Measurements from ENCODE around the gene CD300LD.

DNA sequence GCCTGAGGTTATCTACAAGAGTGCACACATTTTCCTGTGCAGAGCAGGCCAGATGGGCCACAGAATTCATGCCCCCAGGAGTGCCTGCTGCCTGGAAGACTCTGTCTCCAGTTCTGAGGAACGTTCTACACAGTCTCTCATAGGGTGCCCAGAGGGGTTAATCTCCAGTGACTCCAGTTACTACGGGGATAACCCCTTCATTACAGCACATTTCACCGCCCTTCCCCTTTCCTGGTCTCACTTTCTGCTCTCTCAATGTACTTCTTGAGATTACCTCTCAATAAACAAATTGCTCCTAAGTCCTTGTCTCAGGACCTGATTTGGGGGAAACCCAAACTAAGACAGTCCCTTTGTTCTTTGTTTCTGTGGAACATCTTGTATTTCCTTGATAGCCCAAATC, 30.5 kb downstream of the CD300LD start:
- TF ChIP-seq, protein P1, sequence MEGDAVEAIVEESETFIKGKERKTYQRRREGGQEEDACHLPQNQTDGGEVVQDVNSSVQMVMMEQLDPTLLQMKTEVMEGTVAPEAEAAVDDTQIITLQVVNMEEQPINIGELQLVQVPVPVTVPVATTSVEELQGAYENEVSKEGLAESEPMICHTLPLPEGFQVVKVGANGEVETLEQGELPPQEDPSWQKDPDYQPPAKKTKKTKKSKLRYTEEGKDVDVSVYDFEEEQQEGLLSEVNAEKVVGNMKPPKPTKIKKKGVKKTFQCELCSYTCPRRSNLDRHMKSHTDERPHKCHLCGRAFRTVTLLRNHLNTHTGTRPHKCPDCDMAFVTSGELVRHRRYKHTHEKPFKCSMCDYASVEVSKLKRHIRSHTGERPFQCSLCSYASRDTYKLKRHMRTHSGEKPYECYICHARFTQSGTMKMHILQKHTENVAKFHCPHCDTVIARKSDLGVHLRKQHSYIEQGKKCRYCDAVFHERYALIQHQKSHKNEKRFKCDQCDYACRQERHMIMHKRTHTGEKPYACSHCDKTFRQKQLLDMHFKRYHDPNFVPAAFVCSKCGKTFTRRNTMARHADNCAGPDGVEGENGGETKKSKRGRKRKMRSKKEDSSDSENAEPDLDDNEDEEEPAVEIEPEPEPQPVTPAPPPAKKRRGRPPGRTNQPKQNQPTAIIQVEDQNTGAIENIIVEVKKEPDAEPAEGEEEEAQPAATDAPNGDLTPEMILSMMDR (IDR thresholded peaks at IDR 0.05; ENCODE audit: poor library complexity, severe bottlenecking): no peak
- no peak for TF ChIP-seq EZH2 (IDR thresholded peaks at IDR 0.05; ENCODE audit: borderline replicate concordance, insufficient read depth, low read length, poor library complexity, severe bottlenecking)
- no peak for TF ChIP-seq SMC3 (conservative IDR thresholded peaks at IDR 0.05; ENCODE audit: poor library complexity)
- no peak for TF ChIP-seq TAF1 (IDR thresholded peaks at IDR 0.05; ENCODE audit: low read depth)
- TF ChIP-seq EP300 (conservative IDR thresholded peaks at IDR 0.05; ENCODE audit: poor library complexity, severe bottlenecking): no peak
- TF ChIP-seq POLR2AphosphoS5 (IDR thresholded peaks at IDR 0.05): no peak
- no peak for TF ChIP-seq RAD21 (conservative IDR thresholded peaks at IDR 0.05)
- TF ChIP-seq MXI1 (conservative IDR thresholded peaks at IDR 0.05; ENCODE audit: poor library complexity, severe bottlenecking): no peak
- no peak for TF ChIP-seq REST (IDR thresholded peaks at IDR 0.05; ENCODE audit: borderline replicate concordance)
